Adipose tissue (tissue), 3 donors: ENCODE data around the gene ZNF184. TPM values are rescaled to one million over a fixed set of nuclear protein-coding genes. Genes with fewer than 3 reads are reported as not detected.
"Not testable (repeated sequence)": the region's sequence is repeated elsewhere in the genome, so short reads cannot be mapped to it uniquely, and the experiment has no call there.

ENCODE experiments used
- H3K27ac ChIP-seq: one replicate; pipeline ENCODE4 v1.5.1; 2013; ENCODE audit warnings: low read depth, low read length
- WGBS, 3 donors: extraction: QIAGEN DNeasy Blood & Tissue Kit; methylation state at CpG; one replicate each; pipeline ENCODE4 v1.1.7; 2013; 5-methylcytosine and 5-hydroxymethylcytosine counted together
- polyA plus RNA-seq, 3 donors: library from polyadenylated mRNA; stranded (reverse); fragments of 200-250 nt; gene quantifications; one replicate each; pipeline ENCODE4 v1.2.3, GENCODE V29; 2013
- donor health status: healthy with polysubstance abuse.
- donor health status: Bipolar disorder and iron deficiency.
- donor health status: healthy.

ZNF184 gene
- polyA plus RNA-seq, 3 donors, result 0.97 to 3.9 (median 1.4) TPM

DNA sequence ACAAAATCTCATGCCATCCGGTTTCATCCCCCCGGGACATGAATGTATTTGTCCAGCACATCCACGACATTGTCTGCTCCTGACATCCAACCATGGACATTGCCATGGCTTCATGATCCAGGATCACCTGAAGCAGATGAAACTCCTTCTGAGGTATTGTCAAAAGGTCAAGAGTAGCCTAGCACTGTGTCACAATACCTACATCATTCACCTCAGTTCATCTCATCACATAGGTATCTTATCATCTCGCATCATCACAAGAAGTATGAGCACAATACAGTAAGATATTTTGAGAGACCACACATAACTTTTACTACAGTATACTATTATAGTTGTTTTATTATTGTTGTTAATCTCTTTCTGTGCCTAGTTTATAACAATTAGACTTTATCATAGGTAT is 33.5 kb downstream of the ZNF184 start:
- 94 to 99% (median 97%) methylated on average over 4 of the region's 4 CpGs for WGBS, 3 donors

DNA sequence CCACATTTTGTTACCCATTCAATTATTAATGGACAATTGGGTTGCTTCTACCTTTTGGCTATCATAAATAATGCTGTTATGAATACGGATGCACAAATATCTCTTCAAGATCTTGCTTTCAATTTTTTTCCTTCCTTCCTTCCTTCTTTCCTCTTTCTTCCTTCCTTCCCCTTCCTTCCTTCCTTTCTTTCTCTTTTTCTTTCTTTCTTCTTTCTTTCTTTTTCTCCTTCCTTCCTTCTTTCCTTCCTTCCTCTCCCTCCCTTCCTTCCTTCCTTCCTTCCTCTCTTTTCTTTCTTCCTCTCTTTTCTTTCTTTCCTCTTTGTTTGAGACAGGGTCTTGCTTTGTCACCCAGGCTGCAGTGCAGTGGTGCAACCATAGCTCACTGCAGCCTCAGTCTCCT is 39.2 kb downstream of the ZNF184 start:
- no peak overlapping the region for H3K27ac ChIP-seq
- 76 to 87% (median 86%) methylated on average over 1 of the region's 1 CpG for WGBS, 3 donors

More for the DNA sequence above, 33.5 kb downstream of the ZNF184 start:
- H3K27ac ChIP-seq, result no peak overlapping the region

- WGBS, 3 donors, result 73 to 78% (median 75%) methylated on average over 2 of the region's 2 CpGs
Measured at GRCh38 chr6:27428966-27429365, 43.9 kb downstream of the ZNF184 start.

DNA sequence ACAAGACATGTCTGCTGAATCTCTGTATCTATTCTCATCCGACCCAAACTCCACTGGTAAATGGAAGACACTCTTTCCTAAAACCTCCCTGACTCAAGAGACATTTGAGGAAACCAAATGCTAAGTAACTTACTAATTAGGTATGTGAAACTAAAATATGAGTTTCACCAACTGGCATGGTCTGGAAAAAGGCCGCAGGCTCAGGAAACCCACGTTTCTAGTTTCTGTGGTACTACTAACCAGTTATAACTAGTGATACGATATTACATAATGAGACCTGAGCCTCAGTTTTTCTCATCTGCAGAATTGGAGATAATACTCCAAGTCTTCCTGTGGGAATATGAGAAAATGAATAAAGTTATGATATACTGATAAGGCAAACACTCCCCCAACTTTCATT is 44.4 kb downstream of the ZNF184 start:
- H3K27ac ChIP-seq, result no peak overlapping the region
- WGBS, 3 donors, result 73 to 80% (median 77%) methylated on average over 4 of the region's 4 CpGs

More at GRCh38 chr6:27428966-27429365, 43.9 kb downstream of the ZNF184 start:
- H3K27ac ChIP-seq, result no peak overlapping the region

DNA sequence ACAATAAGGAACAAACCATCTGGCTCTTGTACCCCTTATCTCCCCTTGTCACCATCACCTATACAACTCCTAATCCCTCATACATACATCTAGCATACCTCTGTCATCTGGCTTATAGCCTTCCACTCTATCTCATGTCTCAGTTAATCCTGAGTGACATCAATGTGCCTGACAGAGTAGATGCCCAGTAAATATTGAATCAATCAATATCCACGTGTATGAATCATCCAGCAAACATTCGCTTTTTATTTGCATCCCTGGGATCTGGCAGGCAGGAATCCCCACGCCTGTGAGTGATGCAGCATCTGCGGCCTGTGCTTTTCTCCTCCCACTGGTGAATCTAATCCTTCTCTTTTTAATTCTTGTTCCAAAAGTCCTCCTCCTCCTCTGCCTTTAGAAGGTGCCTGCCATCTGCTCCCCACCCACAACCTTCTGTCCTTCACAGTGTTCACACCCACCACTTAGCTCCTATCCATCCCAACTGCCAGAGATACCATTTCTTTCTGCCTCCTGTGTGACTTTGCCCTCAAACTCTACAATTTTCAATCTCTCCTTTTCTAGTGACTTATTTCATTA is 46.8 kb downstream of the ZNF184 start:
- no peak overlapping the region for H3K27ac ChIP-seq
- WGBS, 3 donors, result 43 to 85% (median 79%) methylated on average over 4 of the region's 4 CpGs

DNA sequence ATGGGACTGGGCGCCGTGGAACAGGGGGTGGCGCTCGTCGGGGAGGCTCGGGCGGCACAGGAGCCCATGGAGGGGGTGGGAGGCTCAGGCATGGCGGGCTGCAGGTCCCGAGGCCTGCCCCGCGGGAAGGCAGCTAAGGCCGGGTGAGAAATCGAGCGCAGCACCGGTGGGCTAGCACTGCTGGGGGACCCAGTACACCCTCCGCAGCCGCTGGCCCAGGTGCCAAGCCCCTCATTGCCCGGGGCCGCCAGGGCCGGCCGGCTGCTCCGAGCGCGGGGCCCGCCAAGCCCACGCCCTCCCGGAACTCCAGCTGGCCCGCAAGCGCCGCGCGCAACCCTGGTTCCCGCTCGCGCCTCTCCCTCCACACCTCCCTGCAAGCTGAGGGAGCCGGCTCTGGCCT is 48.1 kb downstream of the ZNF184 start:
- 81 to 87% (median 84%) methylated on average over 21 to 36 of the region's 36 CpGs for WGBS, 3 donors
- not testable (repeated sequence) for H3K27ac ChIP-seq

DNA sequence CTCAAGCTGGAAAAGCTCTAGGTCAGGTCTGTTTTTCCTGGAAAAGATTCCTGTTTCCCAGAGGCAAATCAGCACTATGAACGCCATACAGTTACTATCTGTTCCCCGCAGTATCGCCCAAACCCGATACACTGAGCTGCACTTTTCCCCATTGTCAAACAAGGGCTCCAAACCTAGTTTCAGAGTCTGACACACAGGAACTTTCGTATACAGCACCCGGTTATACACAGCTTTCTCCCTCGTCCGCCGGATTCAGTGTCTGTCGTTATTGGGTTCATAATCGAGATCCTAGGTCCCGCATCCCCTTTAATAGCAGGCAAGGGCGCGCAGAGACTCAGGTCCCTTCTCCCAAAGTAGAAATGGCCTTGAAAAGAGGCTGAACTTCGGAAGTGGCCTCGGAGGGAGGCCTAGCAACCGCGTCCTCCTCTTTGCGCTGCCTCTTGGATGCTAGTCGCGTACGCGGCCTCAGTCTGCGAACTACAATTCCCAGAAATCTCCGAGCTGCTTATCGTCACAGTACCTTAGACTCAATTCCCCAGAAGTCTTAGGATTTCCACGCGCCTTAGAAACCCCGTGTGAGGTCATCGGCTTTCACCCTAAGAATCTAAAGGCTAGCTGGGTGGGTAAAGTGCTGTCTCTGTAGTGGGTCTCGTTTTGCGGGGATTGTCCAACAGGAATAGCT is 50.1 kb downstream of the ZNF184 start:
- 46 to 57% (median 52%) methylated on average over 32 of the region's 32 CpGs for WGBS, 3 donors
- H3K27ac ChIP-seq, result no peak overlapping the region

DNA sequence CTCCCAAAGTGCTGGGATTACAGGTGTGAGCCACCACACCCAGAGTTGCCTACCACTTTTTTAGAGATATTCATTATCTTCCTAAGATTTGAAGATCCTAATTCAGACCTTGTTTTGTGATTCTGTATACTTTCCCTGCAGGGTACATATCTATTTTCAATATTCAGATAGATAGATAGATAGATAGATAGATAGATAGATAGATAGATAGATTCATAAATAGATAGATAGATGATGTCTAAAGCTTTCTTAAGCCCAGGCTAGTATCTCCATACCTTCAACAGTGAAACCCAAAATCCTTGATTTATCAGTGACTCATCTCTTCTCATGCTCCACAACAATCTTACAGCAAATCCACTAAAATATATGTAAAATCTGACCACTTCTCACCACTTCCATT is 53.5 kb downstream of the ZNF184 start:
- no peak overlapping the region for H3K27ac ChIP-seq

DNA sequence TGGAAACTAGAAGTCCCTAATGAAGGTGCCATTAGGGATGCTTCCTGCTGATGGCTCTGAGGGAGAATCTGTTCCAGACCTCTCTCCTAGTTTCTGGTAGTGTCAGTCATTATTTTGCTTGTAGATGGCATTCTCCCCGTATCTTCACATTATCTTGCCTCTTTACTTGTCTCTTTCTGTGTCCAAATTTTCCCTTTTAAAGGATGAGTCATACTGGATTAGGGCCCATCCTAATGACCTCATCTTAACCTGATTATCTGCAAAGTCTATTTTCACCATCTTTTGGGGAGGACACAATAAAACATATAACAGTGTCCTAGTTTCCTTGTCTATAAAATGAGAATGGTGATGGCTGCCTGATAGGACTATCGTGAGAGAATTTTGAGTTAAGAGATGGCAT is 57.0 kb downstream of the ZNF184 start:
- WGBS, 3 donors, result 79 to 86% (median 81%) methylated on average over 2 of the region's 2 CpGs
- H3K27ac ChIP-seq, result no peak overlapping the region

DNA sequence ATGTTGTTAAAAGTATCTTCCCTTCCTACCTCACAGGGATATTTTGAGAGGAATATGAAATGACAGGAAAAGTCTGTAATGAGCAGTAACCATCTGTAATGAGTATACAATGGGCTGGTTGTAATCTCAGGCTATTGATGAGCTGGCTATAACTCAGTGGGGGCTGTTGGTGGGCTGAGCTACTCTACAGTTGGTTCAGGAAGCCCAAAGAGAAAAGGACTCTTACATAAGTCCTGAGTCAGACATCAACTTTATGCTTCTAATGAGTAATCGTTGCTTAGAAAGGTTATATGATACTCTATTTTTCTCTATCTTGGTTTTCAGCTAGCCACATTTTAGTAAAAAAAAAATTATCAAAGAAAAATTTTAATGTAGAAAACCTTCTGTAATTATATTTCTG is 57.9 kb downstream of the ZNF184 start:
- WGBS, 3 donors, result 80 to 91% (median 89%) methylated on average over 1 of the region's 1 CpG

GRCh38 chr6:27414300-27414699 is 58.6 kb downstream of the ZNF184 start:
- H3K27ac ChIP-seq, result no peak overlapping the region
- 84 to 89% (median 89%) methylated on average over 4 of the region's 4 CpGs for WGBS, 3 donors

More for the DNA sequence above, 57.9 kb downstream of the ZNF184 start:
- H3K27ac ChIP-seq, result no peak overlapping the region

DNA sequence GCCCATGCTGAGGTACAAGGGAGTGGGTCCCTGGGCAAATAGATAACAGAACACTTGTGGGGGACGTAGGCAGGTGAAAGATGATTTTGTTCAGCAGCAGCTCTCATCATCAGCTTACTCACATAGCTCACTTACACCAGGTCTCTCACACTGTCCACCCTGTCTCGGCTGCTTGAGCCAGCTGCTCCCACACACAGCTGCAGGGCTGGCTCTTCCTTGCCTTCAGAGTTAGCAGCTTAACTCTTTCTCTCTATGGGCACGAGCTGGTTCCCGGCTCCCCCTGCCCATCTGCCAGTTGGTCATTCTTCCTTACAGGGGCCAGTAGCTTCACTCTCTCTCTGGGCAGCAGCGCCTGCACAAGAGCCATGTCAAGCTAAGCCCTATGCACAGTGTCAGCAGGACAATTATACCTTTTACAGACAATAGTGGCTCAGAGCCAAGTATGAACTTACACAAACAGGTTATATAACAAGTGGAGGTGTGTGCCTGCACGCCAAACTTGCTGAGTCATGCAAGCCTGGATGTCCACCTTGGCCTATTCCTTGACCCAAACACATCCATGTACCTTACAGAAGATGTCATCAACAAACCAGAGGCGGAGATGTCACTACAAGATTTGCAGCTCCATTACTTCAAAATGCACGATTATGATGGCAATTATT is 65.6 kb downstream of the ZNF184 start:
- H3K27ac ChIP-seq, result no peak overlapping the region
- 72 to 77% (median 73%) methylated on average over 8 of the region's 8 CpGs for WGBS, 3 donors

- no peak overlapping the region for H3K27ac ChIP-seq
- WGBS, 3 donors, result 77 to 80% (median 78%) methylated on average over 3 of the region's 3 CpGs
Measured at GRCh38 chr6:27406085-27406484, 66.8 kb downstream of the ZNF184 start.

GRCh38 chr6:27400877-27401642 is 71.8 kb downstream of the ZNF184 start:
- H3K27ac ChIP-seq, result no peak overlapping the region
- 95 to 97% (median 97%) methylated on average over 16 of the region's 16 CpGs for WGBS, 3 donors

Other genes with a start within 250 kb of the ZNF184 start
- 10 to 100 TPM in 1 of 3 donors, 1 to 10 TPM in 1, under 1 TPM in 1; 0.67 to 32.4 (median 1.0) TPM for gene PRSS16, start 225.4 kb downstream of the ZNF184 start, polyA plus RNA-seq
- under 1 TPM in 1 of 3 donors, not detected in 2; 0.03 TPM for gene POM121L2, start 160.8 kb downstream of the ZNF184 start, polyA plus RNA-seq
- 1 to 10 TPM; 1.3 to 1.8 (median 1.5) TPM for gene ZNF391, start 84.3 kb downstream of the ZNF184 start, polyA plus RNA-seq